KMS-11 (cell line): Measurements from ENCODE around the gene DGUOK.
A peak's percentile ranks its signal among the peaks of the same experiment; 100 is the strongest.

Experiments
- H2AFZ ChIP-seq: fragments of 200-600 bp; sonication (generic); 2 replicates; pipeline ENCODE4 v1.6.1; 2016; ENCODE audit warnings: antibody characterized with exemption, mixed run types, low read depth
- H3K27ac ChIP-seq: fragments of 200-600 bp; sonication (generic); 2 replicates; pipeline ENCODE4 v1.6.1; 2016; ENCODE audit warnings: mild to moderate bottlenecking, mixed run types
- H3K27me3 ChIP-seq: fragments of 200-600 bp; sonication (generic); 2 replicates; pipeline ENCODE4 v1.6.1; 2017; ENCODE audit warnings: mild to moderate bottlenecking, low read depth, mixed run types, moderate library complexity; ENCODE audit not compliant: insufficient read depth
- H3K36me3 ChIP-seq: fragments of 200-600 bp; sonication (generic); 2 replicates; pipeline ENCODE4 v1.6.1; 2017; ENCODE audit warnings: mild to moderate bottlenecking, mixed run types; ENCODE audit not compliant: insufficient read depth
- H3K4me1 ChIP-seq: fragments of 200-600 bp; sonication (generic); 2 replicates; pipeline ENCODE4 v1.6.1; 2016; ENCODE audit warnings: mild to moderate bottlenecking, low read depth, mixed run types; ENCODE audit not compliant: poor library complexity, severe bottlenecking
- H3K4me2 ChIP-seq: fragments of 200-600 bp; sonication (generic); 2 replicates; pipeline ENCODE4 v1.7.0; 2016; ENCODE audit warnings: mild to moderate bottlenecking, mixed run types
- H3K4me3 ChIP-seq: fragments of 200-600 bp; sonication (generic); IDR thresholded peaks from 2 replicates; pipeline ENCODE4 v1.6.1; 2017; ENCODE audit warnings: low read depth, low read length, mixed read lengths; ENCODE audit not compliant: insufficient read depth
- H3K79me2 ChIP-seq: fragments of 200-600 bp; sonication (generic); 2 replicates; pipeline ENCODE4 v1.6.1; 2016; ENCODE audit warnings: low read depth, mixed run types; ENCODE audit not compliant: insufficient read depth
- H3K9ac ChIP-seq: fragments of 200-600 bp; sonication (generic); 2 replicates; pipeline ENCODE4 v1.6.1; 2016; ENCODE audit warnings: mild to moderate bottlenecking, mixed run types
- H4K20me1 ChIP-seq: fragments of 200-600 bp; sonication (generic); 2 replicates; pipeline ENCODE4 v1.6.1; 2016; ENCODE audit warnings: mild to moderate bottlenecking, mixed run types; ENCODE audit not compliant: insufficient read depth
- TF ChIP-seq, protein P1 (sequence below): fragments of 200-600 bp; sonication (generic); conservative IDR thresholded peaks from 2 replicates; pipeline ENCODE4 v1.6.1; 2017; ENCODE audit warnings: low read depth, mild to moderate bottlenecking, antibody characterized with exemption, low read length, moderate library complexity, mixed read lengths

DGUOK gene

DNA sequence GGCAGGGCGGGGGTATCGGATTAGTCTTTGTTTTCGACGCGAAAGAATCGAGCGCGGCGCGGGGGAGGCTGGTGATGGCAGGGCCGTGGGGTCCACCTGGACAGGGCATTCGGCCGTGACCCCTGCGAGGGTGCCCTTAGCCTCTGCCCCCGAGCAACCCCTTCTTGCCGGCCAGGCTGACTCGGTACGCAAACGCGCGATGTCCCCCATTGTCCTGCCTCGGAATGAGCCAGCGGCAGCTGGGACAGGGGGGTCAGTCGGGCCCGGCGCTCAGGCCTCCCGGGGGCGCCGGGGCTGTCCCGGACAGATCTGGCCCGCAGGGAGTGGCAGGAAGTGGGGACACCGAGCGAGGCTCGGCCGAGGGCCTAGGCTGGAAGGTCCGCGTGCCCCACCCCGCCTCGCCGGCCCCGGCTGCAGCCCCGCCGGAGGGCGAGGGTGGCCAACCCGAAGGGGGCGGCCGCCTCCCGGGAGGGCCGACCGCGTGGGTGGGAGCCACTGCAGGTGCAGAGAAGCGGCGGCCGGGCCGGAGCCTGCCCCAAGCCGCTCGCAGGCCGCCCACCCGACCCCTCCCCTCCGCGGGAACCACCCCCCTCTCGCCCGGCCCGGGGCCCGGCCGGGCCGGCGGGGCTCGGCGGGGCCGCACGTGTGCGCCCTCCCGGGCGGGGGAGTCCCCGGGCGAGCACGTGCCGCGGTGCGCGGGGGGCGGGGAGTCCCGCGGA lies 57.7 kb downstream of the DGUOK start, which contains the start of gene TET3:
Gene TET3, plus strand, starts transcription at position 708 of the 719 bp plus-strand sequence. CDS start 1,494 bp downstream, outside the sequence.
- H3K27ac ChIP-seq, result peak within 1 kb of the TSS; percentile 66
- peaks cover 39% of the 10 kb centered on the region for H3K79me2 ChIP-seq
- H3K27me3 ChIP-seq, result no peaks in the 10 kb centered on the region; the same call in 1 of the 2 replicates
- H3K4me1 ChIP-seq, result peaks cover 40% of the 10 kb centered on the region
- peak within 1 kb of the TSS; percentile 98 for H3K4me2 ChIP-seq
- H4K20me1 ChIP-seq, result no peaks in the 10 kb centered on the region
- peak within 1 kb of the TSS; percentile 98 for H3K9ac ChIP-seq
- H3K36me3 ChIP-seq, result no peaks in the 10 kb centered on the region
- TF ChIP-seq, protein P1, sequence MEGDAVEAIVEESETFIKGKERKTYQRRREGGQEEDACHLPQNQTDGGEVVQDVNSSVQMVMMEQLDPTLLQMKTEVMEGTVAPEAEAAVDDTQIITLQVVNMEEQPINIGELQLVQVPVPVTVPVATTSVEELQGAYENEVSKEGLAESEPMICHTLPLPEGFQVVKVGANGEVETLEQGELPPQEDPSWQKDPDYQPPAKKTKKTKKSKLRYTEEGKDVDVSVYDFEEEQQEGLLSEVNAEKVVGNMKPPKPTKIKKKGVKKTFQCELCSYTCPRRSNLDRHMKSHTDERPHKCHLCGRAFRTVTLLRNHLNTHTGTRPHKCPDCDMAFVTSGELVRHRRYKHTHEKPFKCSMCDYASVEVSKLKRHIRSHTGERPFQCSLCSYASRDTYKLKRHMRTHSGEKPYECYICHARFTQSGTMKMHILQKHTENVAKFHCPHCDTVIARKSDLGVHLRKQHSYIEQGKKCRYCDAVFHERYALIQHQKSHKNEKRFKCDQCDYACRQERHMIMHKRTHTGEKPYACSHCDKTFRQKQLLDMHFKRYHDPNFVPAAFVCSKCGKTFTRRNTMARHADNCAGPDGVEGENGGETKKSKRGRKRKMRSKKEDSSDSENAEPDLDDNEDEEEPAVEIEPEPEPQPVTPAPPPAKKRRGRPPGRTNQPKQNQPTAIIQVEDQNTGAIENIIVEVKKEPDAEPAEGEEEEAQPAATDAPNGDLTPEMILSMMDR, result no peak
- H3K4me3 ChIP-seq, result peak within 1 kb of the TSS; percentile 86
- H2AFZ ChIP-seq, result peak within 1 kb of the TSS; percentile 80

DNA sequence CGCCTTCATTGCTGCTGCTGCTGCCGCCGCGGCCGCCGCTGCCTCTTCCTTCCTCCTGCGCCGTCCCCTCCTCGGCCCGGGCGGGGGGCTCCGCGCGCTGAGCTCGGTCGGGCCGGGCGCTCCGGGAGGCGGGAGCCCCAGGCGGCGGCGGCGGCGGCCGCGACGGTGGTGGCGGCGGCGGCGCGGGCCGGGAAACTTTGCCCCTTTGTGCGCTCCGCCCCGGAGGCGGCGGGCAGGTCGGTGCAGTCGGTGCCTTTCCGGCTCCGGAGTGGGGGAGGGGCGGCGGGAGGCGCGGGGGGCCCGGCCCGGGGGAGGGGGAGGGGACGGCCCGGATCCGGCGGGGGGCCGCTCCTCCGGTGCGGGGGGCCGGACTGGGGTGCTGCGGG lies 58.2 kb downstream of the DGUOK start:
- Histone ChIP-seq H4K20me1 (no peaks in the 10 kb centered on the region), H3K27ac (peak overlapping the region; percentile 60; the same call in 1 of the 2 replicates), H3K79me2 (peaks cover 45% of the 10 kb centered on the region), H3K36me3 (no peaks in the 10 kb centered on the region), H2AFZ (0 out of 2 replicates have a peak overlapping the region, but pooled peaks have one; percentile 74), H3K4me1 (peaks cover 40% of the 10 kb centered on the region), H3K4me2 (no peak overlapping the region), H3K4me3 (no peak overlapping the region), H3K27me3 (no peaks in the 10 kb centered on the region; the same call in 1 of the 2 replicates), H3K9ac (peak overlapping the region; percentile 98; the same call in 1 of the 2 replicates)
- TF ChIP-seq, protein P1, result no peak

DNA sequence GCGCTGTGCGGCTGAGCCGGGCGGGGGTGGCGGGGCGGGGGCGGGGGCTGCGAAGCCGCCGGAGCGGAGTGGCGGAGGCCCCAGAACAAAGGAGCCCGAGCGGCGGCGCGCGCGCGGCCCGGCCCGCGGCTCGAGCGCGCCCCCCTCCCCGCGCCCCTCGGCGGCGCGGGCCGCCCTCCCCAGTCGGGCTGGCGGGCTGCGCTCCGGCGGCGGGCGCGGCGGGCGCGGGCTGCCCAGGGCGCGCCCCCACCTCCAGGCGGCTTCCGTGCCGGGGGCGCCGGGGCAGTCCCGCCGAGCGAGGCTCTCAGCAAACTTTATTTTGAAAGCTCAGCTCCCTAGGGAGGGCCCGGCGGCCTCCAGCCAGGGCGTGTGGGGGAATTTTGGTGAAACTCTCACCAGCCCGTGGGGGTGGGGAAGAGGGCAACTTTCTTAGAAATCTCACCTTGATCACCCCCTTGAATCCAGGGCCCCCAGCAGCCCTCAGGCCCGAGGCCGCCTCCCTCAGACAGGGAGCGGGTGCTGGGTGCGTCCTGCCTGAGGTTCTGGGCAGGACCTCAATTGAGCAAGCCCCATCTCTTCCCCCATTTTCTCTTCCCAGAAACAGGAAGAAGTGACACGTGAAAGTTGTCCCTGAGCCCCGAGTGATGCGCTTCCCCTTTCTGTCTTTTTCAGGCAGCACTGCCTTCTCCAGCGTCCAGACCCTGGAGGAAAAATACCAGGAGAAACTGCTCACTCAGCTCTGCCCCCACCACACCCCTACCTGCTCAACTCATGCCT lies 58.8 kb downstream of the DGUOK start:
- H3K9ac ChIP-seq, result peak overlapping the region; percentile 87; the same call in 1 of the 2 replicates
- H3K36me3 ChIP-seq, result no peaks in the 10 kb centered on the region
- no peaks in the 10 kb centered on the region; the same call in 1 of the 2 replicates for H3K27me3 ChIP-seq
- peak overlapping the region; percentile 66 for H3K27ac ChIP-seq
- peaks cover 40% of the 10 kb centered on the region for H3K4me1 ChIP-seq
- H3K4me2 ChIP-seq, result peak overlapping the region; percentile 98
- peaks cover 49% of the 10 kb centered on the region for H3K79me2 ChIP-seq
- peak overlapping the region; percentile 80 for H2AFZ ChIP-seq
- H3K4me3 ChIP-seq, result peak overlapping the region; percentile 75
- no peaks in the 10 kb centered on the region for H4K20me1 ChIP-seq
- TF ChIP-seq, protein P1, result no peak

DNA sequence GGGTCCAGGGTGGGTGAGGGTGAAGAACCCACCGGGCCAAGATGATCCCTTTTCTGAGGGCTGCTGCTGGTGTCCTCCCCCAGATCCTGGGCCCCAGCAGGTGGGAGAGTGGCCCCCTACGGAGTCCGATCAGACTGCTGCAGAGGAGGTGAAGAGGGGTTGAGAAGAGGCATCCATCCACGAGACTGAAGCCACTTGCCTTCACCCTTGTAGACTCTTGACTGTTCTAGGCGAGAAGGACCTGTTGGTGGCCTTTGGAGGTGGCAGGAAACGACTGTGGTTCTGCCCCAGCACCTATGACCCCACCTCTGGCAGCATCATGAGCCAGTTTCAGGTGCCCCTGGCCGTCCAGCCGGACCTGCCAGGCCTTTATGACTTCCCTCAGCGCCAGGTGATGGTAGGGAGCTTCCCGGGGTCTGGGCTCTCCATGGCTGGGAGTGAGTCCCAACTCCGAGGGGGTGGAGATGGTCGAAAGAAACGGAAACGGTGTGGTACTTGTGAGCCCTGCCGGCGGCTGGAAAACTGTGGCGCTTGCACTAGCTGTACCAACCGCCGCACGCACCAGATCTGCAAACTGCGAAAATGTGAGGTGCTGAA lies 59.5 kb downstream of the DGUOK start:
- H3K27ac ChIP-seq, result peak overlapping the region; percentile 66
- H4K20me1 ChIP-seq, result no peaks in the 10 kb centered on the region
- no peaks in the 10 kb centered on the region for H3K36me3 ChIP-seq
- H3K79me2 ChIP-seq, result peaks cover 51% of the 10 kb centered on the region
- peak overlapping the region; percentile 75 for H3K4me3 ChIP-seq
- peak overlapping the region; percentile 80 for H2AFZ ChIP-seq
- H3K27me3 ChIP-seq, result no peaks in the 10 kb centered on the region; the same call in 1 of the 2 replicates
- peak overlapping the region; percentile 87; the same call in 1 of the 2 replicates for H3K9ac ChIP-seq
- TF ChIP-seq, protein P1, result no peak
- peak overlapping the region; percentile 98 for H3K4me2 ChIP-seq
- H3K4me1 ChIP-seq, result peaks cover 40% of the 10 kb centered on the region
